Psoas muscle (tissue), 8 donors: Measurements from ENCODE around the gene UQCRC1. TPM values are rescaled to one million over a fixed set of nuclear protein-coding genes. Genes with fewer than 3 reads are reported as not detected.

Source experiments
- ATAC-seq, 4 donors: fragments of 200-7000 bp; cut with Tn5 transposase; one replicate each; pipeline ENCODE4 v1.9.1; 2020; ENCODE audit warnings: moderate library complexity in 3 of 4, mild to moderate bottlenecking in 2 of 4
- DNase-seq, 2 donors: peaks; one replicate each; pipeline ENCODE4 v3.0.0-alpha.2; 2020
- H3K27ac ChIP-seq: fragments of 200-600 bp; one replicate; pipeline ENCODE4 v1.8.0; 2022
- H3K27me3 ChIP-seq, 3 donors: fragments of 200-600 bp in 1 of 3; one replicate each; pipeline versions ENCODE4 v1.6.1 to v1.8.0; 2013 to 2022; ENCODE audit warnings: low read length in 2 of 3, mild to moderate bottlenecking in 2 of 3, moderate library complexity in 1 of 3; ENCODE audit not compliant: insufficient read depth in 3 of 3
- H3K36me3 ChIP-seq, 2 donors: fragments of 200-600 bp in 1 of 2; one replicate each; pipeline versions ENCODE4 v1.6.1 to v1.8.0; 2013 to 2022; ENCODE audit warnings: low read depth in 1 of 2, mild to moderate bottlenecking in 1 of 2, moderate library complexity in 1 of 2; ENCODE audit not compliant: insufficient read depth in 1 of 2
- H3K4me1 ChIP-seq: fragments of 200-600 bp; one replicate; pipeline ENCODE4 v1.8.0; 2022
- H3K4me3 ChIP-seq: fragments of 200-600 bp; one replicate; pipeline ENCODE4 v1.8.0; 2022; ENCODE audit warnings: mild to moderate bottlenecking
- H3K9me3 ChIP-seq: fragments of 200-600 bp; one replicate; pipeline ENCODE4 v1.8.0; 2022
- CTCF ChIP-seq: fragments of 200-600 bp; IDR thresholded peaks from one replicate; pipeline ENCODE4 v1.8.0; 2022; ENCODE audit warnings: antibody characterized with exemption
- WGBS, 3 donors: extraction: QIAGEN DNeasy Blood & Tissue Kit; methylation state at CpG; one replicate each; pipeline versions ENCODE4 v1.1.6 to v1.1.7; 2013; 5-methylcytosine and 5-hydroxymethylcytosine counted together
- intact Hi-C, 2 donors: fragments of 100-400 bp; cut with DNase I; formaldehyde crosslinking; loops; one replicate each; pipeline versions ENCODE4 v1.11.0 to v1.14.2; 2022
- polyA plus RNA-seq, 3 donors: library from polyadenylated mRNA; stranded (reverse); fragments of 200-250 nt; gene quantifications; one replicate each; pipeline ENCODE4 v1.2.3, GENCODE V29; 2013
- total RNA-seq, 4 donors: library from RNA; stranded (reverse); fragmentation: NEBNext Ultra II Directional in 2 of 4; extraction: Animal tissue kit (Norgen Biotek cat#: 25700) in 2 of 4; gene quantifications; one replicate each; pipeline versions ENCODE4 v1.2.1 to v1.2.4, GENCODE V29; 2021 to 2023
- donor health status: healthy with polysubstance abuse.
- donor health status: DM: no; HTN: no; CAD: no; lungs with moderate emphysema.
- donor health status: Bipolar disorder and iron deficiency.
- donor health status: healthy.
- donor health status: DM: yes; HTN: yes; CAD: no.
- donor health status: DM: no; HTN: no; CAD: no.
- donor health status: DM: no; HTN: no; CAD: no.
- donor health status: DM: yes; HTN: yes; CAD: no.

The UQCRC1 gene
- total and polyA plus RNA-seq, 7 donors, result 466 to 719 (median 674) TPM

GRCh38 chr3:48594417-48595049 is 14.9 kb downstream of the UQCRC1 start:
- no peak overlapping the region for H3K27ac ChIP-seq

DNA sequence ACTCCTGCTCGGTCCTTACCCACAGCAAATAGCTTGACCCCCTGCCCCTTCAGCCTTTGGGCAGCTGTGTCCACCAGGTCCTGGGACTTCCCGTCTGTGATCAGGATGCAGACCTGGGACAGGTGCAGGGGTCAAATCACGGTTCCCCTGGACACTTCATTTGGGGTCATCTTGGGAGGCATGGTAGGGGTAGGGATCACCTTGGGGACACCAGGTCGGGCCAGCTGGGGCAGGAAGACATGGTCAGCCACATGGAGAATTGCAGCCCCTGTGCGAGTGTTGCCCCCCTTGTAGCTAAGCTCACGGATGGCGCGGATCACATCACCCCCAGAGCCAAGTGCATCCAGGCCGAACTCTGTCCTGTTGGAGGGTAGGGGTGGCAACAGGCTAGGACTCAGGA is 16.1 kb downstream of the UQCRC1 start:
- DNase-seq, result no peak
- no peaks in the 10 kb centered on the region for H3K27me3 ChIP-seq
- no peak for ATAC-seq
- H3K4me1 ChIP-seq, result peaks cover 39% of the 10 kb centered on the region
- H3K9me3 ChIP-seq, result no peaks in the 10 kb centered on the region
- no peak overlapping the region for H3K27ac ChIP-seq
- H3K36me3 ChIP-seq, result peaks cover 0 to 3% of the 10 kb centered on the region in 2 donors
- H3K4me3 ChIP-seq, result no peak overlapping the region
- TF ChIP-seq CTCF, result no peak
- 92 to 96% (median 93%) methylated on average over 9 of the region's 9 CpGs for WGBS, 3 donors
- intact Hi-C loops, result loop anchor here in 1 of 2 donors (2.0 kb wide), 1 partner anchor 27 kb away; no protein-coding TSS in a partner anchor

More at GRCh38 chr3:48594417-48595049, 14.9 kb downstream of the UQCRC1 start:
- intact Hi-C loops, result no loop called here
- TF ChIP-seq CTCF, result no peak
- Histone ChIP-seq H3K4me3 (peak overlapping the region; percentile 61), H3K36me3 (peaks cover 5 to 10% of the 10 kb centered on the region in 2 donors), H3K4me1 (peaks cover 51% of the 10 kb centered on the region), H3K9me3 (no peaks in the 10 kb centered on the region), H3K27me3 (no peaks in the 10 kb centered on the region)
- no peak for DNase-seq
- no peak for ATAC-seq
- 33 to 51% (median 42%) methylated on average over 33 to 39 of the region's 39 CpGs for WGBS, 3 donors

DNA sequence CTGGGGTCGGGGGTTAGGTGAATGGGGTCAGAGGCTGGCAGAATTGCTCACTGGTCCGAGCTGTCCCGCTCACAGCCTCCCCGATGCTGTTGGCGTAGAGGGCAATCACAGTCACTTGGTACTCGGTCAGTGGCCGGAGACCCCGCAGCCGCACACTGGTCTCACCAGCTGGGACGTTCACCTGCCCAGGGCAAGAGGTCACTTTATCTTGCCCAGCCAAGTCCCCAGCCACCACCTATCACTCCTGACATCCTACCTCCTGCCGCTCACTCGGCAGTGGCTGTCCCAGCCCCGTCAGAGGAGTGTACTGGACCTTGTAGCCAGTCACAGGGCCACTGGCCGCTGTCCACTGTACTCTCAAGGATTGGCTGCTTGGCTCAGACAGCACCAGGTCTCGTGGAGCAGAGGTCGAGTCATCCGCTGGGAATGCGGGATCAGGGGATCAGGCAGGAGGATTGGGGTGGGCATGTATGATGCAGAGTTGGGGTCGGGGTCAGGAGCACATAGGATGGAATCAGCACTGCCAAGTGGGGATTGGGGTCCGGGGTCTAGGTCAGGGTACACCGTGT is 16.8 kb downstream of the UQCRC1 start:
- no peak overlapping the region for H3K27ac ChIP-seq

GRCh38 chr3:48591886-48592518 is 17.4 kb downstream of the UQCRC1 start:
- intact Hi-C loops, result loop anchor here in 1 of 2 donors (2.0 kb wide), 1 partner anchor 25 kb away; no protein-coding TSS in a partner anchor
- H3K4me1 ChIP-seq, result peaks cover 27% of the 10 kb centered on the region
- WGBS, 3 donors, result 92 to 93% (median 92%) methylated on average over 22 of the region's 22 CpGs
- peaks cover 0 to 11% of the 10 kb centered on the region in 2 donors for H3K36me3 ChIP-seq
- DNase-seq, result no peak
- TF ChIP-seq CTCF, result no peak
- no peaks in the 10 kb centered on the region for H3K27me3 ChIP-seq
- H3K9me3 ChIP-seq, result no peaks in the 10 kb centered on the region
- H3K4me3 ChIP-seq, result no peak overlapping the region
- H3K27ac ChIP-seq, result no peak overlapping the region
- no peak for ATAC-seq

More for the DNA sequence above, 16.8 kb downstream of the UQCRC1 start:
- no peak for TF ChIP-seq CTCF
- no peaks in the 10 kb centered on the region for H3K9me3 ChIP-seq
- DNase-seq (no peak), ATAC-seq (peak in 1 of 4 donors; percentile 31)
- 85 to 90% (median 86%) methylated on average over 20 to 21 of the region's 21 CpGs for WGBS, 3 donors
- no peak overlapping the region for H3K4me3 ChIP-seq
- intact Hi-C loops, result loop anchor here in 1 of 2 donors (2.0 kb wide), 1 partner anchor 26 kb away; no protein-coding TSS in a partner anchor
- peaks cover 33% of the 10 kb centered on the region for H3K4me1 ChIP-seq
- no peaks in the 10 kb centered on the region for H3K27me3 ChIP-seq
- peaks cover 0 to 5% of the 10 kb centered on the region in 2 donors for H3K36me3 ChIP-seq
